GM18861 (cell line): ENCODE results near the gene PDE8B.

Source experiments
- ATAC-seq: cut with Tn5 transposase; IDR thresholded peaks from one replicate; pipeline ENCODE4 v1.9.1; 2021; ENCODE audit not compliant: unreplicated experiment

Gene PDE8B

GRCh38 chr5:77282337-77283027 lies 72.0 kb downstream of the PDE8B start:
- ATAC-seq: no peak

- ATAC-seq: no peak
These were observed 74.9 kb downstream of the PDE8B start for GRCh38 chr5:77285251-77285841.

- ATAC-seq: no peak
These were observed 81.7 kb downstream of the PDE8B start for GRCh38 chr5:77292026-77292757.

GRCh38 chr5:77294185-77294584 lies 83.7 kb downstream of the PDE8B start:
- no peak for ATAC-seq

- no peak for ATAC-seq
These were observed 85.4 kb downstream of the PDE8B start for GRCh38 chr5:77295863-77296378.

GRCh38 chr5:77298146-77298545 lies 87.7 kb downstream of the PDE8B start:
- no peak for ATAC-seq

- no peak for ATAC-seq
These were observed 90.0 kb downstream of the PDE8B start for GRCh38 chr5:77300451-77300850.

GRCh38 chr5:77301447-77301883 lies 91.0 kb downstream of the PDE8B start:
- no peak for ATAC-seq

GRCh38 chr5:77302247-77302646 lies 91.8 kb downstream of the PDE8B start:
- no peak for ATAC-seq

- no peak for ATAC-seq
These were observed 92.2 kb downstream of the PDE8B start for GRCh38 chr5:77302653-77303052.

- no peak for ATAC-seq
These were observed 93.9 kb downstream of the PDE8B start for GRCh38 chr5:77304388-77304787.

GRCh38 chr5:77305222-77305846 lies 94.9 kb downstream of the PDE8B start:
- ATAC-seq: no peak

- ATAC-seq: no peak
These were observed 95.5 kb downstream of the PDE8B start for GRCh38 chr5:77305956-77306355.

- ATAC-seq: no peak
These were observed 96.1 kb downstream of the PDE8B start for GRCh38 chr5:77306531-77306930.

- no peak for ATAC-seq
These were observed 97.9 kb downstream of the PDE8B start for GRCh38 chr5:77308154-77308960.

GRCh38 chr5:77309140-77309539 lies 98.7 kb downstream of the PDE8B start:
- no peak for ATAC-seq

GRCh38 chr5:77310494-77311213 lies 100.2 kb downstream of the PDE8B start:
- no peak for ATAC-seq

- no peak for ATAC-seq
These were observed 100.7 kb downstream of the PDE8B start for GRCh38 chr5:77311214-77311571.

GRCh38 chr5:77312413-77312812 lies 101.9 kb downstream of the PDE8B start:
- ATAC-seq: no peak
